ENCODE measurements around the gene NUP107. TPM values are rescaled to one million over a fixed set of nuclear protein-coding genes. Genes with fewer than 3 reads are reported as not detected.

NUP107 gene
- total RNA-seq, 1 donor from 2014 or later = 76.6 TPM

DNA sequence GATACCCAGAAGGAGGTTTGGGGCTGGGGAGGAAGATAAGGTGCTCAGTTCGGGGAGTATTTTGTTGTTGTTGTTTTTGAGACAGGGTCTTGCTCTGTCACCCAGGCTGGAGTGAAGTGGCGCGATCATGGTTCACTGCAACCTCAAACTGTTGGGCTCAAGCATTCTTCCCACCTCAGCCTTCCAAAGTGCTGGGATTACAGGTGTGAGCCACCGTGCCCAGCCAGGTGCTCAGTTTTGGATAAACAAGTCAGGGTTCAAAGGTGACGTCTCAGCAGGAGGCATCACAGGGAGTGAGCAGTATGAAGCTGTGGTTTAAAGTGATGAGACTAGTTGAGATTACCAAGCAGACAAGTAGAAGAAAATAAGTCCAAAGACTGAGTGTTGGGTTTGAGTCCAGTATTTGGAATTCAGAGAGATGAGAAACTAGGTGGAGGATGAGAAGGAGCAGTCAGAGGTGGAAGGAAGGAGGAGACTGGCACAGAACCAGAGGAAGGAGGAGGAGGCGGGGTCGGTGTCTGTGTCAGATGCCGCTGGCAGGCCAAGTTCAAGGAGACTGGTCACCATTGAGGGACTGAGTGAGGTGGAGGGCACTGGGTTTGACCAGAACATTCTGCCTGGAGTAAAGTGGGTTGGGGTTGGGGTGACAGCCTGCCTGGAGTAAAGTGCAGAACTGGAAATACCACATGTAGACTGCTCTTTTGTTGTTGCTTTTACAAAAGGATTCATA lies 75.3 kb downstream of the NUP107 start:
- H3K4me1 Mint-ChIP-seq = no peaks in the 10 kb centered on the region
- no peak for DNase-seq (ENCODE audit: low spot score in 2 of 2, unreplicated experiment in 2 of 2)

DNA sequence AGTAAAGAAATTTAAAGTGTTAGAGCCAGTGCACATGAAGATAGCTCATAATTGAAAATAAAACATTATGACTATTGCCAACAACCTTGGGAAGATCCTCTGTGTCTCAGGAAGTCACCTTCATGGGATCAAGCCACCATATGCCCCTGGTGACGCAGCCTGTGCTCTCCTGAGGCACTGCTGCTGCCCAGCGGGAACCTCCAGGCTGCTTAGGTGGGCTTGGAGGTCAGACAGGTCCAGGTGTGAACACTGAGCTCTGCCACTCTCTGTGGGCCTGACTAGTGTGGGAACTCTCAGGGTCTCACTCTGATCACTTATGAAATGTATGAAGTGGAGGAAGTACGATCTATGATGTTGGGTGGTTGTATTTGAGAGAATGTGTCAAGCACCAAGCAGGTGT lies 75.9 kb downstream of the NUP107 start:
- Mint-ChIP-seq H3K27me3 (ENCODE audit: low read depth) (no peaks in the 10 kb centered on the region), H3K4me1 (no peaks in the 10 kb centered on the region), H3K4me3 (no peak overlapping the region), H3K36me3 (peaks cover 38% of the 10 kb centered on the region), H3K27ac (no peak overlapping the region), H3K9me3 (no peaks in the 10 kb centered on the region)
- no peak for DNase-seq (ENCODE audit: low spot score in 2 of 2, unreplicated experiment in 2 of 2)
- TF ChIP-seq, protein P1, sequence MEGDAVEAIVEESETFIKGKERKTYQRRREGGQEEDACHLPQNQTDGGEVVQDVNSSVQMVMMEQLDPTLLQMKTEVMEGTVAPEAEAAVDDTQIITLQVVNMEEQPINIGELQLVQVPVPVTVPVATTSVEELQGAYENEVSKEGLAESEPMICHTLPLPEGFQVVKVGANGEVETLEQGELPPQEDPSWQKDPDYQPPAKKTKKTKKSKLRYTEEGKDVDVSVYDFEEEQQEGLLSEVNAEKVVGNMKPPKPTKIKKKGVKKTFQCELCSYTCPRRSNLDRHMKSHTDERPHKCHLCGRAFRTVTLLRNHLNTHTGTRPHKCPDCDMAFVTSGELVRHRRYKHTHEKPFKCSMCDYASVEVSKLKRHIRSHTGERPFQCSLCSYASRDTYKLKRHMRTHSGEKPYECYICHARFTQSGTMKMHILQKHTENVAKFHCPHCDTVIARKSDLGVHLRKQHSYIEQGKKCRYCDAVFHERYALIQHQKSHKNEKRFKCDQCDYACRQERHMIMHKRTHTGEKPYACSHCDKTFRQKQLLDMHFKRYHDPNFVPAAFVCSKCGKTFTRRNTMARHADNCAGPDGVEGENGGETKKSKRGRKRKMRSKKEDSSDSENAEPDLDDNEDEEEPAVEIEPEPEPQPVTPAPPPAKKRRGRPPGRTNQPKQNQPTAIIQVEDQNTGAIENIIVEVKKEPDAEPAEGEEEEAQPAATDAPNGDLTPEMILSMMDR (IDR thresholded peaks at IDR 0.05; ENCODE audit: unreplicated experiment) = no peak

More for the DNA sequence above, 75.3 kb downstream of the NUP107 start:
- H3K9me3 Mint-ChIP-seq = no peaks in the 10 kb centered on the region
- TF ChIP-seq, protein P1 (IDR thresholded peaks at IDR 0.05; ENCODE audit: unreplicated experiment) = no peak
- no peak overlapping the region for H3K4me3 Mint-ChIP-seq
- H3K27me3 Mint-ChIP-seq (ENCODE audit: low read depth) = no peaks in the 10 kb centered on the region
- H3K36me3 Mint-ChIP-seq = peaks cover 42% of the 10 kb centered on the region
- no peak overlapping the region for H3K27ac Mint-ChIP-seq

DNA sequence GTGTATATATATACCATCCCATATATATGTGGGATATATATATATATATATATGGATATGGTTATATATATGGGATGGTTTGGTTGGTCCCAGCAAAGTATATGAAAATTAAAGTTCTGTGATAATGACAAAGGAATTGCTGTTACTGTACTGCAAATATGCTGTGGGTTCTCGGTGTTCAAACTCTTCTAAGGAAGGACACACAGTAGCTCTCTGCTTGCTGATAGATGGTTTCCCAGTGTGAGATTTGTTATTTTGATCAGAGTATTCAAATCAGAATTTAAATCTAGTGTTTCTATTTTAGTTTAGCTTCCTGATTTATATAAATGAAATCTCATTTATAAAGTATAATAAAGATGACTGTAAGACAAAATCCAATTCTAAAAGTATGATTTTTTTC lies 78.9 kb downstream of the NUP107 start:
- Mint-ChIP-seq H3K4me3 (no peak overlapping the region), H3K9me3 (no peaks in the 10 kb centered on the region), H3K27ac (no peak overlapping the region), H3K27me3 (ENCODE audit: low read depth) (no peaks in the 10 kb centered on the region), H3K4me1 (no peaks in the 10 kb centered on the region), H3K36me3 (peaks cover 27% of the 10 kb centered on the region)
- no peak for DNase-seq (ENCODE audit: low spot score in 2 of 2, unreplicated experiment in 2 of 2)
- TF ChIP-seq, protein P1 (IDR thresholded peaks at IDR 0.05; ENCODE audit: unreplicated experiment) = no peak

DNA sequence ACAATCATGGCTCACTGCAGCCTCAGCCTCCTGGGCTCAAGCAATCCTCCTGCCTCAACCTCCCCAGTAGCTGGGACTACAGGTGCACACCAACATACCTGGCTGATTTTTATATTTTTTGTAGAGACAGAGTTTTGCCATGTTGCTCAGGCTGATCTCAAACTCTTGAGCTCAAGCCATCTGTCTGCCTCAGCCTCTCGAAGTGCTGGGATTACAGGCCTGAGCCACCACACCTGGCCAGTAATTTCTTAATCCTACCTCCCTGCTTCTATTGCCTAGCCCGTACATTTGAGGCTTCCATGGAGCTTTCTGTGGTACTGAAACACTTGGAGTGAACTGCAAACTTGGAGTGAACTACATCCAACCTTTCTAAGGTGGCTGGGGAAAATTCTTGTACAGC lies 79.9 kb downstream of the NUP107 start:
- H3K4me1 Mint-ChIP-seq = no peaks in the 10 kb centered on the region
- H3K36me3 Mint-ChIP-seq = peaks cover 21% of the 10 kb centered on the region
- TF ChIP-seq, protein P1 (IDR thresholded peaks at IDR 0.05; ENCODE audit: unreplicated experiment) = no peak
- H3K27ac Mint-ChIP-seq = no peak overlapping the region
- DNase-seq (ENCODE audit: low spot score in 2 of 2, unreplicated experiment in 2 of 2) = no peak
- H3K4me3 Mint-ChIP-seq = no peak overlapping the region
- no peaks in the 10 kb centered on the region for H3K27me3 Mint-ChIP-seq (ENCODE audit: low read depth)
- no peaks in the 10 kb centered on the region for H3K9me3 Mint-ChIP-seq

DNA sequence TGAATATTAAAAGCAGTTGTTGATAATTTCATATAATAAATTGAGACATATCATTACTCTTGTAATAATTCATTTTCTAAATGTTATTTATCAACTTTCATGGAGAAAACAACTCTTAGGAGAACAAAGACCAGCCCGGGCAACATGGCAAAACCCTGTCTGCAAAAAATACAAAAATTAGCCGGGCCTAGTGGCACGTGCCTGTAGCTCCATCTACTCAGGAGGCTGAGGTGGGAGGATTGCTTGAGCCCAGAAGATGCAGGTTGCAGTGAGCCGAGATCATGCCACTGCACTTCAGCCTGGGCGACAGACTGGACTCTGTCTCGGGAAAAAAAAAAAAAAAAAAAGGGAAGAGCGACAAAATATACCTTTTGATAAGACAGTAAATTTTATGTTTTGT lies 80.4 kb downstream of the NUP107 start:
- no peaks in the 10 kb centered on the region for H3K9me3 Mint-ChIP-seq
- no peak overlapping the region for H3K4me3 Mint-ChIP-seq
- DNase-seq (ENCODE audit: low spot score in 2 of 2, unreplicated experiment in 2 of 2) = no peak
- H3K4me1 Mint-ChIP-seq = no peaks in the 10 kb centered on the region
- no peak overlapping the region for H3K27ac Mint-ChIP-seq
- H3K36me3 Mint-ChIP-seq = peaks cover 18% of the 10 kb centered on the region
- TF ChIP-seq, protein P1 (IDR thresholded peaks at IDR 0.05; ENCODE audit: unreplicated experiment) = no peak
- H3K27me3 Mint-ChIP-seq (ENCODE audit: low read depth) = no peaks in the 10 kb centered on the region
